ENCODE measurements around the gene THOC5. TPM values are rescaled to one million over a fixed set of nuclear protein-coding genes. Genes with fewer than 3 reads are reported as not detected.

Gene THOC5
- total RNA-seq, 1 donor from 2014 or later: 66.6 TPM

GRCh38 chr22:29482253-29482652, 71.3 kb downstream of the THOC5 start:
- no peak for DNase-seq
- intact Hi-C loops (cut with micrococcal nuclease): no loop called here
- Mint-ChIP-seq H3K27ac (no peak overlapping the region), H3K36me3 (ENCODE audit: low read depth) (peaks cover 4% of the 10 kb centered on the region), H3K9me3 (peaks cover 6% of the 10 kb centered on the region), H3K4me3 (no peak overlapping the region), H3K27me3 (peaks cover 36% of the 10 kb centered on the region), H3K4me1 (peaks cover 12% of the 10 kb centered on the region)

GRCh38 chr22:29481265-29482000, 72.1 kb downstream of the THOC5 start:
- peak overlapping the region; percentile 48 for H3K27ac Mint-ChIP-seq
- H3K27me3 Mint-ChIP-seq: peaks cover 40% of the 10 kb centered on the region
- peaks cover 12% of the 10 kb centered on the region for H3K4me1 Mint-ChIP-seq
- peaks cover 6% of the 10 kb centered on the region for H3K9me3 Mint-ChIP-seq
- H3K4me3 Mint-ChIP-seq: peak overlapping the region; percentile 82
- intact Hi-C loops (cut with micrococcal nuclease): no loop called here
- peaks cover 4% of the 10 kb centered on the region for H3K36me3 Mint-ChIP-seq (ENCODE audit: low read depth)
- DNase-seq: no peak

- intact Hi-C loops (cut with micrococcal nuclease): no loop called here
- H3K9me3 Mint-ChIP-seq: peaks cover 6% of the 10 kb centered on the region
- peaks cover 42% of the 10 kb centered on the region for H3K27me3 Mint-ChIP-seq
- H3K27ac Mint-ChIP-seq: no peak overlapping the region
- DNase-seq: peak; percentile 82
- H3K4me3 Mint-ChIP-seq: peak overlapping the region; percentile 82
- H3K4me1 Mint-ChIP-seq: peaks cover 12% of the 10 kb centered on the region
- H3K36me3 Mint-ChIP-seq (ENCODE audit: low read depth): peaks cover 4% of the 10 kb centered on the region
Observed at GRCh38 chr22:29480512-29481264, 72.9 kb downstream of the THOC5 start.

GRCh38 chr22:29480262-29480511, 73.4 kb downstream of the THOC5 start:
- H3K4me1 Mint-ChIP-seq: peaks cover 12% of the 10 kb centered on the region
- H3K4me3 Mint-ChIP-seq: no peak overlapping the region
- intact Hi-C loops (cut with micrococcal nuclease): no loop called here
- H3K9me3 Mint-ChIP-seq: peaks cover 6% of the 10 kb centered on the region
- H3K27ac Mint-ChIP-seq: no peak overlapping the region
- H3K27me3 Mint-ChIP-seq: peaks cover 42% of the 10 kb centered on the region
- H3K36me3 Mint-ChIP-seq (ENCODE audit: low read depth): peaks cover 4% of the 10 kb centered on the region
- DNase-seq: no peak

GRCh38 chr22:29479417-29480261, 73.9 kb downstream of the THOC5 start, which contains the start of gene NEFH:
Gene NEFH, plus strand, starts transcription at chr22:29480218. Its CDS starts 45 bp downstream, at chr22:29480263.
- H3K4me3 Mint-ChIP-seq: peak within 1 kb of the TSS; percentile 82
- intact Hi-C loops (cut with micrococcal nuclease): loop anchor here (10.0 kb wide), 1 partner anchor 85 kb away; no protein-coding TSS in a partner anchor
- peaks cover 4% of the 10 kb centered on the region for H3K36me3 Mint-ChIP-seq (ENCODE audit: low read depth)
- peaks cover 6% of the 10 kb centered on the region for H3K9me3 Mint-ChIP-seq
- no peak within 1 kb of the TSS for H3K27ac Mint-ChIP-seq
- peaks cover 12% of the 10 kb centered on the region for H3K4me1 Mint-ChIP-seq
- DNase-seq: no peak
- peaks cover 42% of the 10 kb centered on the region for H3K27me3 Mint-ChIP-seq

DNA sequence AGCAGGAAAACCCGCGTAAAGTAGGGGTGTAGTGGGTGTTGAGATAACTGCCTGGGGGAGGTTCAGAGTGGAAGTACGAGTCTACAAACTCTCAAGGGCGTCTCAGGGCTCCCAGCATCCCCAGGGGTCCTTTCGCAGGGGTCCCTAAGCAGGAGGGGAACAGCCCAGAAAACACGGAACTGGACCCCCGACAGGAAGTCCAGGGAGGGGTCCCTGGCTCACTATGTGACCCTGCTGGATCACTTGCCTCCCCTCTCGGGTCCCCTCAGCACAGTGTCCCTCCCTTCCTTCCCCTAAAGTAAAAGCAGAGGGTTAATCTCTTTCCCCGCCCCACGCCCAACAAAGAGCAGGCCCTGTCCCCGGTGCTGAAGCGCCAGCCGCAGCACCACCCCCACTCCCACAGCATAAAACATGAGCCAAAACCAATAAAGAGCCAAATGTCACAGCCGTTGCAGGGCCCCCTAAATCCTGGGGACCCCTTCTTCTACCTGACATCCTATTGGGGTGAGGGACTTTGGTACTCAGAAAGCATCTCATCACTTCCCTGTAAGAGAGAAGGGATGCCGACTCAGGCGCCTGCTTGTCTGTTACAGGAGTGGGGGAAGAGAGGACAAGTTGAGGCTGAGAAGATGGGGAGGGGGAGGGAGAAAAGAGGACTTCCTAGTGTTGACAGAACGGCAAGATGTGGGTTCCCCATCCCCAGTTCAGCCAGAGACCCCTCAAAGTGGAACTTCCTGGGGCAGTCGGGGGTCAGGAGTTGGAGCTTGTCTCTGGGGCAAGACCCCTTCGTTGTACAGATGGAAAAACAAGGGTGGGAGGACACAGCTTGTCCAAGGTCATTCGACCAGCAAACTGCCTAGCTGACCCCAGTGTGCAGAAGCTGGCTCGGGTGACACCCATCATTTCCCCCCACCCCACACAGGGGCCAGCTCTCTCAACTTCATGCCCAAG, 75.0 kb downstream of the THOC5 start:
- peaks cover 42% of the 10 kb centered on the region for H3K27me3 Mint-ChIP-seq
- peaks cover 4% of the 10 kb centered on the region for H3K36me3 Mint-ChIP-seq (ENCODE audit: low read depth)
- peak; percentile 84 for DNase-seq
- peaks cover 6% of the 10 kb centered on the region for H3K9me3 Mint-ChIP-seq
- H3K27ac Mint-ChIP-seq: no peak overlapping the region
- intact Hi-C loops (cut with micrococcal nuclease): loop anchor here (10.0 kb wide), 1 partner anchor 84 kb away; no protein-coding TSS in a partner anchor
- H3K4me3 Mint-ChIP-seq: no peak overlapping the region
- H3K4me1 Mint-ChIP-seq: peaks cover 12% of the 10 kb centered on the region

GRCh38 chr22:29477723-29478318, 75.7 kb downstream of the THOC5 start:
- no peak overlapping the region for H3K4me3 Mint-ChIP-seq
- H3K36me3 Mint-ChIP-seq (ENCODE audit: low read depth): peaks cover 4% of the 10 kb centered on the region
- peaks cover 42% of the 10 kb centered on the region for H3K27me3 Mint-ChIP-seq
- no peak overlapping the region for H3K27ac Mint-ChIP-seq
- DNase-seq: no peak
- intact Hi-C loops (cut with micrococcal nuclease): loop anchor here (10.0 kb wide), 1 partner anchor 83 kb away; no protein-coding TSS in a partner anchor
- peaks cover 12% of the 10 kb centered on the region for H3K4me1 Mint-ChIP-seq
- H3K9me3 Mint-ChIP-seq: peaks cover 6% of the 10 kb centered on the region

- Mint-ChIP-seq H3K4me3 (no peak overlapping the region), H3K4me1 (peaks cover 10% of the 10 kb centered on the region), H3K27me3 (peaks cover 38% of the 10 kb centered on the region), H3K36me3 (ENCODE audit: low read depth) (no peaks in the 10 kb centered on the region), H3K9me3 (peaks cover under 1% of the 10 kb centered on the region), H3K27ac (no peak overlapping the region)
- no peak for DNase-seq
- intact Hi-C loops (cut with micrococcal nuclease): loop anchor here (10.0 kb wide), 1 partner anchor 81 kb away; no protein-coding TSS in a partner anchor
Observed at GRCh38 chr22:29476116-29476515, 77.4 kb downstream of the THOC5 start.

DNA sequence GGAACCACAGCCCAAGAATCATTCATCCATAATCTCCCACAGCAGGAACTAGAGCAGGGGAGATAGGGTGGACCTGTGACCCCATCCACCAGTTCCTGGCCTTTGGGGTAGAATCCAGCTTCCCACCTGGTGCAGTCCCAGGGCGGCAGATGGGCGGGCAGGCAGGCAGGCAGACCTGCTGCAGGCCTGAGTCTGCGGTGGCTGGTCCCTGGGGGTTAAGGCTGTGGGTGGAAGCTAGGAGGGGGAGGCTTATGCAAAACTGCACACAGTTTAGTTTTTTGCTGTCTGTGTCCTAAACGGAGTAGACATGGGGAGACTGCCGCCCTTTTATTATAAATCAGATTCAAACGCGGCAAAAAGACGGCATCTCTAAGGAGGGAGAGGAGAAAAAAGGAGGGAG, 78.0 kb downstream of the THOC5 start:
- intact Hi-C loops (cut with micrococcal nuclease): loop anchor here (10.0 kb wide), 1 partner anchor 81 kb away; no protein-coding TSS in a partner anchor
- no peaks in the 10 kb centered on the region for H3K9me3 Mint-ChIP-seq
- no peak overlapping the region for H3K27ac Mint-ChIP-seq
- no peak for DNase-seq
- no peaks in the 10 kb centered on the region for H3K36me3 Mint-ChIP-seq (ENCODE audit: low read depth)
- H3K4me3 Mint-ChIP-seq: no peak overlapping the region
- peaks cover 39% of the 10 kb centered on the region for H3K27me3 Mint-ChIP-seq
- peaks cover 10% of the 10 kb centered on the region for H3K4me1 Mint-ChIP-seq

DNA sequence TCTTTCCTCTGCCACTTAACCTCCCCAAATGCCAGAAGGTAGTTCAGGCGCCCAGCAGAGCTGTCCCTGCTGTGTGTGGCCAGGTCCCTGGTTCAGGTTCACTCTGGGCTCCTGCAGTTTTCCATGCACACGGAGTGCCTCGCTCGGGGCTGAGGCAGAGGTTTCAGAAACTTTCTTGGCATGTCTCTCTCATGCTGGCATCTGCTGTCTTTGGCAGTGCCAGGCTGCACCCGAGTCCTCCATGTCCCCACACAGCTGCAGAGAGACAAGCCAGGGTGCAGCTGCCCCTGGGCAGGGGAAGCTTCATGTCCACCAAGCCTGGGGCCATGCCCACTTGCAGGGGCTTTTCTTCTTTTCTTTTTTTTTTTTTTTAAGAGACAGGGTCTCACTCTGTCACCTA, 80.6 kb downstream of the THOC5 start:
- Mint-ChIP-seq H3K27ac (no peak overlapping the region), H3K4me1 (peaks cover 4% of the 10 kb centered on the region), H3K27me3 (peaks cover 27% of the 10 kb centered on the region), H3K4me3 (no peak overlapping the region), H3K36me3 (ENCODE audit: low read depth) (no peaks in the 10 kb centered on the region), H3K9me3 (no peaks in the 10 kb centered on the region)
- intact Hi-C loops (cut with micrococcal nuclease): loop anchor here (10.0 kb wide), 1 partner anchor 78 kb away; no protein-coding TSS in a partner anchor
- DNase-seq: no peak

DNA sequence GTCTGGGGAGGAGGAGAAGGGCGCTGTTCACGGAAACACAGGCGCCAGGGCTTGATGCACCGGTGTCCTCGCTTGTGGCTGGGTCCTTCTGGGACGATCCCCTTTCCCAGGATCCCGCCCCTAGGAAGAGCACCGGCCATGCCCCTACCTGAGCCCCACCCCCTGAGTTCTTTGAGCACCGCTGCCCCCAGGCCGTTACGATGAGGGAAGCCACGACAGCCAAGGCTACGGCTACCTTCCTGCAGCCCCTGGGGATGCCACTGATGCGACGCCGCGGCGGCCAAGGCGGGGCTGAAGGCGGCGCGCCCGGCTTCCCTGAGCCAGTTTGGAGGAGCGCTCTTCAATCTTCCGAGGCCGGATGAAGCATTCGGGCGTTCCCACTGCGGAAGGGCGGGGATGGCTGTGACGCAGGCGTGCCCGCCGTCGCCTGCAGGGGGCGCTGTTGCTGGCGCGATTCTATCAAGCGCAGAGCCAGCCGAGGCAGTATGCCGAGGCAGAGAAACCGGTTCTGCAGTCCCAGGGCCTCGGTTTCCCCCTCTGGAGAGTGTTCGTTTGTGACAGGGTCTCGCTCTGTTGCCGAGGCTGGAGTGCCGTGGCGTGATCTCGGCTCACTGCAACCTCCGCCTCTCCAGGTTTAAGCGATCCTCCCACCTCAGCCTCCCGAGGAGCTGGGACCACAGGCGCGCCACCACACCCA, 83.2 kb downstream of the THOC5 start:
- DNase-seq: peak; percentile 95
- Mint-ChIP-seq H3K4me3 (peak overlapping the region; percentile 75), H3K9me3 (no peaks in the 10 kb centered on the region), H3K4me1 (peaks cover 4% of the 10 kb centered on the region), H3K36me3 (ENCODE audit: low read depth) (no peaks in the 10 kb centered on the region), H3K27ac (no peak overlapping the region), H3K27me3 (peaks cover 19% of the 10 kb centered on the region)
- intact Hi-C loops (cut with micrococcal nuclease): loop anchor here (10.0 kb wide), 1 partner anchor 76 kb away; no protein-coding TSS in a partner anchor

DNA sequence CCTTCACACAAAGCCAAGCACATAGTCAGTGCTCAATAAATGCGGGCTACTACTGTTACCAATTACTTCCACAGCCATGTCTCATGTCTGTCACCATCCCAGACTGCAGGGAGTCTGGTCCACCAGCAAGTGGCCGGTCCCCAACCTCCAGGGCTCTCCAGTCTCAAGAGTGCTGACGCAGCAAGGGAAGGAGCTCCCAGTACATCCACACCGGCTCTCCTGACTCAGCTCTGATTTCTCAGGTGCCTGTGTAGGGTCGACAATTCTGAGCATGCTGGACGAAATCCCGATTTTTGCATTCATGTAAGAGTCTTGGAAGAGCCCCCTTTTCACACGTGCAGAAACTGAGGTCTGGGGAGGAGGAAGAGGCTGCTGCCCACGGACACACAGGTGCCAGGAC, 83.8 kb downstream of the THOC5 start:
- DNase-seq: no peak
- Mint-ChIP-seq H3K4me1 (peaks cover 4% of the 10 kb centered on the region), H3K36me3 (ENCODE audit: low read depth) (no peaks in the 10 kb centered on the region), H3K27me3 (peaks cover 19% of the 10 kb centered on the region), H3K9me3 (no peaks in the 10 kb centered on the region), H3K27ac (no peak overlapping the region), H3K4me3 (peak overlapping the region; percentile 75)
- intact Hi-C loops (cut with micrococcal nuclease): loop anchor here (10.0 kb wide), 1 partner anchor 75 kb away; no protein-coding TSS in a partner anchor
